ENCODE data around the gene HLA-A. TPM values are rescaled to one million over a fixed set of nuclear protein-coding genes. Genes with fewer than 3 reads are reported as not detected.

HLA-A gene
- total RNA-seq, 3 donors from 2014 or later = 833 to 1,988 (median 1,901) TPM

GRCh38 chr6:29984232-29984631 lies 41.9 kb downstream of the HLA-A start:
- peaks cover 4% of the 10 kb centered on the region for H3K4me1 ChIP-seq (ENCODE audit: low read depth)
- H3K4me3 ChIP-seq = no peak overlapping the region
- no peak for DNase-seq
- no peaks in the 10 kb centered on the region for H3K9me3 ChIP-seq
- TF ChIP-seq, protein P1, sequence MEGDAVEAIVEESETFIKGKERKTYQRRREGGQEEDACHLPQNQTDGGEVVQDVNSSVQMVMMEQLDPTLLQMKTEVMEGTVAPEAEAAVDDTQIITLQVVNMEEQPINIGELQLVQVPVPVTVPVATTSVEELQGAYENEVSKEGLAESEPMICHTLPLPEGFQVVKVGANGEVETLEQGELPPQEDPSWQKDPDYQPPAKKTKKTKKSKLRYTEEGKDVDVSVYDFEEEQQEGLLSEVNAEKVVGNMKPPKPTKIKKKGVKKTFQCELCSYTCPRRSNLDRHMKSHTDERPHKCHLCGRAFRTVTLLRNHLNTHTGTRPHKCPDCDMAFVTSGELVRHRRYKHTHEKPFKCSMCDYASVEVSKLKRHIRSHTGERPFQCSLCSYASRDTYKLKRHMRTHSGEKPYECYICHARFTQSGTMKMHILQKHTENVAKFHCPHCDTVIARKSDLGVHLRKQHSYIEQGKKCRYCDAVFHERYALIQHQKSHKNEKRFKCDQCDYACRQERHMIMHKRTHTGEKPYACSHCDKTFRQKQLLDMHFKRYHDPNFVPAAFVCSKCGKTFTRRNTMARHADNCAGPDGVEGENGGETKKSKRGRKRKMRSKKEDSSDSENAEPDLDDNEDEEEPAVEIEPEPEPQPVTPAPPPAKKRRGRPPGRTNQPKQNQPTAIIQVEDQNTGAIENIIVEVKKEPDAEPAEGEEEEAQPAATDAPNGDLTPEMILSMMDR (IDR thresholded peaks at IDR 0.05) = no peak
- ATAC-seq = no peak
- no peaks in the 10 kb centered on the region for H3K36me3 ChIP-seq (ENCODE audit: low read depth)
- intact Hi-C loops (cut with DNase I, micrococcal nuclease) = no loop called here

DNA sequence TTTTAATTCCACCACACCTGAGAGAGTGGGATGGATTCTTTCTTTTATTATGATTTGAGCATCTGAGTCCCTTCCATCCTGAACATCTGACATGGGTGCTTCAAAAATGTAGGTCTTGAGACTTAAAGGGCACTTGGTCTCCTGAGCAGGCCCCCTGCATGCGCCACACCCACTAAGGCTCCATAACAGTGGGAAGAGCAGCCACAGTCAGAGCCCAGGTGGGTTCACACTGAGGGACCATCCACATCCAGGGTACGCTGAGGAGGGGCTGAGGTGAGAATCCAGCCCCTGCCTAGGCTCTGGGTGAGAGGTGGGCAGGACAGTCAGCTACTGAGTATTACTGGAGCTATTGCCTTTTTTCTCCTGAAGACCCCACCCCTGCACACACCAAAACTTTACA lies 42.7 kb downstream of the HLA-A start:
- ATAC-seq (no peak), DNase-seq (no peak)
- H3K9me3 ChIP-seq = no peaks in the 10 kb centered on the region
- no peaks in the 10 kb centered on the region for H3K36me3 ChIP-seq (ENCODE audit: low read depth)
- intact Hi-C loops (cut with DNase I, micrococcal nuclease) = no loop called here
- H3K4me1 ChIP-seq (ENCODE audit: low read depth) = peaks cover 4% of the 10 kb centered on the region
- TF ChIP-seq, protein P1 (IDR thresholded peaks at IDR 0.05) = no peak
- H3K4me3 ChIP-seq = no peak overlapping the region

- H3K36me3 ChIP-seq (ENCODE audit: low read depth) = no peaks in the 10 kb centered on the region
- no peak for DNase-seq
- TF ChIP-seq, protein P1 (IDR thresholded peaks at IDR 0.05) = no peak
- intact Hi-C loops (cut with DNase I, micrococcal nuclease) = no loop called here
- H3K9me3 ChIP-seq = no peaks in the 10 kb centered on the region
- no peak for ATAC-seq
- no peaks in the 10 kb centered on the region for H3K4me1 ChIP-seq (ENCODE audit: low read depth)
- H3K4me3 ChIP-seq = no peak overlapping the region
Observed at GRCh38 chr6:29986179-29986781, 43.9 kb downstream of the HLA-A start.

- H3K9me3 ChIP-seq = no peaks in the 10 kb centered on the region
- ATAC-seq = no peak
- DNase-seq = no peak
- no peaks in the 10 kb centered on the region for H3K4me1 ChIP-seq (ENCODE audit: low read depth)
- no peak overlapping the region for H3K4me3 ChIP-seq
- no peaks in the 10 kb centered on the region for H3K36me3 ChIP-seq (ENCODE audit: low read depth)
- TF ChIP-seq, protein P1 (IDR thresholded peaks at IDR 0.05) = no peak
- intact Hi-C loops (cut with DNase I, micrococcal nuclease) = no loop called here
Observed at GRCh38 chr6:29989211-29989610, 46.9 kb downstream of the HLA-A start.

- ATAC-seq = no peak
- TF ChIP-seq, protein P1 (IDR thresholded peaks at IDR 0.05) = no peak
- Histone ChIP-seq H3K4me3 (no peak overlapping the region), H3K9me3 (no peaks in the 10 kb centered on the region), H3K4me1 (ENCODE audit: low read depth) (no peaks in the 10 kb centered on the region), H3K36me3 (ENCODE audit: low read depth) (no peaks in the 10 kb centered on the region)
- intact Hi-C loops (cut with DNase I, micrococcal nuclease) = no loop called here
- DNase-seq = no peak
Observed at GRCh38 chr6:29990931-29991330, 48.6 kb downstream of the HLA-A start.

DNA sequence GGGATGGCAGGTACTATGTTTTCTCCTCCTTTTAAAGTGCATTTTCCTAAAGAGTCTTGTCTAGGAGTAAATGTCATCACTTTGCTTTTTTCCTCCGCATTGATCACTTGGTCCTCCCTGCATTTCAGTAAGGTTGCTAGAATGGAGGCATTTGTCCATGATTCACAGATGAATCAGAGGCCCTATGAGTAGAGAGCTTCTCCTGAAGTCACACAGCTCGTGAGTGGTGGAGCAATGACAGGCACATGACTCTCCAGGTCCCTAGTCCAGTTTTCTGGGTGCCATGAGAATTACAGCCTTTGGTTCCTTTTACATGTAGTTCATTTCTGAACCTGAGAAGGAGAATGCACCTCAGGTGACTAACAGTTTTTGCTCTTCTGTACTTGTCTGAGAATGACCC lies 50.5 kb downstream of the HLA-A start:
- ATAC-seq = peak; percentile 40
- intact Hi-C loops (cut with DNase I, micrococcal nuclease) = no loop called here

More for the DNA sequence above, 50.5 kb downstream of the HLA-A start:
- no peak for DNase-seq
- no peaks in the 10 kb centered on the region for H3K9me3 ChIP-seq
- TF ChIP-seq, protein P1 (IDR thresholded peaks at IDR 0.05) = no peak
- H3K36me3 ChIP-seq (ENCODE audit: low read depth) = no peaks in the 10 kb centered on the region
- H3K4me1 ChIP-seq (ENCODE audit: low read depth) = no peaks in the 10 kb centered on the region
- H3K4me3 ChIP-seq = no peak overlapping the region
